Activated naive CD4-positive, alpha-beta T cell treated with anti-CD3 and anti-CD28 coated beads for 36 hours (primary cell): Measurements from ENCODE around the gene WRAP73. TPM values are rescaled to one million over a fixed set of nuclear protein-coding genes. Genes with fewer than 3 reads are reported as not detected.

ENCODE experiments used
- CTCF ChIA-PET: fragments of 350-600 bp; sonication (Branson Sonifier 250); formaldehyde crosslinking; loops from one replicate; lab custom pipeline; 2021; ENCODE audit warnings: antibody characterized with exemption; lab: Charles Lee
- DNase-seq: peaks from one replicate; pipeline ENCODE4 v3.0.0-alpha.2; 2020
- H3K27ac Mint-ChIP-seq: one replicate; pipeline ENCODE4 v1.8.0; 2021; ENCODE audit warnings: mild to moderate bottlenecking, mixed read lengths
- H3K27me3 Mint-ChIP-seq: one replicate; pipeline ENCODE4 v1.8.0; 2021; ENCODE audit warnings: low read depth, mixed read lengths
- H3K36me3 Mint-ChIP-seq: one replicate; pipeline ENCODE4 v1.8.0; 2021; ENCODE audit warnings: low read depth, mixed read lengths
- H3K4me1 Mint-ChIP-seq: one replicate; pipeline ENCODE4 v1.8.0; 2021; ENCODE audit warnings: low read depth, mixed read lengths
- H3K4me3 Mint-ChIP-seq: one replicate; pipeline ENCODE4 v1.8.0; 2021; ENCODE audit warnings: mild to moderate bottlenecking, moderate library complexity, mixed read lengths
- H3K9me3 Mint-ChIP-seq: one replicate; pipeline ENCODE4 v1.8.0; 2021; ENCODE audit warnings: mixed read lengths
- intact Hi-C: fragments of 100-400 bp; cut with micrococcal nuclease; formaldehyde crosslinking; loops from one replicate; pipeline ENCODE4 v1.15.1; 2023
- total RNA-seq, 2 experiments: library from RNA; stranded (reverse); gene quantifications; one replicate each; pipeline ENCODE4 v1.2.3, GENCODE V29; 2021

Gene WRAP73
- total RNA-seq, 2 experiments from 2014 or later = 32.4 to 35.4 TPM

DNA sequence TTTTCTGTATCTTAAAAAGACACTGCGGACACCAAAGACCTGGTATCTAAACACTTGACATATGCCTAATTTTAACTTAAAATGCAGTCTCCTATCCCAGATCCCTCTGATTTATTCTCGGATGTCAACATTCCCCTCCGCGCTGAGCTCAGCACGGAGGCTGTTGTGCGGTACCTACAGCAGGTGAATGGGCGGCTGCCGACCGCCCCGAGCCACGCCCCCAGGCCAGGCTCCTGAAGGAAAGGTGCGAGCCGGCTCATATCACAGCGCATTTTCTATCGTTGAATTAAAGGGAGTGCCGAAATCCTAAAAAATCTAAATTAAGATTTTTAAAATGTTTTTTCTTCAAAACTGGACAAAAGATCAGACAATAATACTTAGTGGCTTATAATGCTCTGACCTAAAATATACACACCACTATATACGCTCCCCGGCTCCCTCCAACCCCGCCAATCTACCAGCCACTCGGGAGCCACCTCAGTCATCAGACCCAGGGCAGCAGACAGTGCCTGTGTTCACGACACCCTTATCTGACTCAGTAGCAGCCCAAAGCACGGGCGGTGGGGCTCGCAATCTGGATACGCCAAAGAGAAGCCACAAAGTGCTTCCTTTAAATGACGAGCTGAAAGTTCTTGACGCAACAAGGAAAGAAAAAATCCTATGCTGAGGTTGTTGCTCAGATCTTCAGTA lies 4.1 kb downstream of the WRAP73 start:
- peaks cover 2% of the 10 kb centered on the region for H3K27me3 Mint-ChIP-seq
- no peak for DNase-seq
- peaks cover 23% of the 10 kb centered on the region for H3K36me3 Mint-ChIP-seq
- H3K4me3 Mint-ChIP-seq = no peak overlapping the region
- H3K4me1 Mint-ChIP-seq = peaks cover 18% of the 10 kb centered on the region
- intact Hi-C loops = no loop called here
- no peak overlapping the region for H3K27ac Mint-ChIP-seq
- no peaks in the 10 kb centered on the region for H3K9me3 Mint-ChIP-seq
- CTCF ChIA-PET = no interaction called here

DNA sequence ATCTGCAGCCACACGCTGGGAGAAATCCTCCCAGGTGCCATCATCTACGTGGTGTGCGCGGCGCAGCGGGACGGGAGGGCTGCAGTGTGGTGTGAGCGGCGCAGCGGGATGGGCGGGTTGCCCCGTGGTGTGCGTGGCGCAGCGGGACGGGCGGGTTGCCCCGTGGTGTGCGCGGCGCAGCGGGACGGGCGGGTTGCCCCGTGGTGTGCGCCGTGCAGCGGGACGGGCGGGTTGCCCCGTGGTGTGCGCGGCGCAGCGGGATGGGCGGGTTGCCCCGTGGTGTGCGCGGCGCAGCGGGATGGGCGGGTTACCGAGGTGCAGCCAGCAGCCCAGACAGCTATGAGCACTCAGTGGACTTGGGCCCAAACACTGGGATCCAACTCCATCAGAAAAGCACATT lies 4.7 kb downstream of the WRAP73 start:
- intact Hi-C loops = no loop called here
- DNase-seq = no peak
- Mint-ChIP-seq H3K27me3 (no peaks in the 10 kb centered on the region), H3K36me3 (peaks cover 23% of the 10 kb centered on the region), H3K4me3 (no peak overlapping the region), H3K27ac (no peak overlapping the region), H3K9me3 (no peaks in the 10 kb centered on the region), H3K4me1 (peaks cover 15% of the 10 kb centered on the region)
- CTCF ChIA-PET = no interaction called here

DNA sequence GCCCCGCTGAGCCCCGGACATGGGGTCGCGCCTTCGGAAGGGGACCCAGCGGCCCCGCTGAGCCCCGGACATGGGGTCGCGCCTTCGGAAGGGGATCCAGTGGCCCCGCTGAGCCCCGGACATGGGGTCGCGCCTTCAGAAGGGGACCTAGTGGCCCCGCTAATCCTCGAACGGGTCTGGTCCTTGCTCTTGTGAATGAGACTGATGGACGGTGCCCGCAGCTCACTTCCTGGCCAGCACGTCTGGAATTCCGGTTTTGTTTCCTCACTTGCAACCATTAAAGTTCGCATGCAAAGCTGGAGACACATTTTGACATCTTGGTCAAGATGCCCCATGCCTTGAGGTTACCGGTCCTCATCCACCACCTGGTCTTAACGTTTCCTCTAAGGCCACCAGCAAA lies 5.6 kb downstream of the WRAP73 start:
- intact Hi-C loops = no loop called here
- DNase-seq = no peak
- H3K4me1 Mint-ChIP-seq = peaks cover 13% of the 10 kb centered on the region
- CTCF ChIA-PET = no interaction called here
- H3K4me3 Mint-ChIP-seq = no peak overlapping the region
- no peak overlapping the region for H3K27ac Mint-ChIP-seq
- H3K9me3 Mint-ChIP-seq = no peaks in the 10 kb centered on the region
- H3K36me3 Mint-ChIP-seq = peaks cover 23% of the 10 kb centered on the region
- H3K27me3 Mint-ChIP-seq = no peaks in the 10 kb centered on the region

DNA sequence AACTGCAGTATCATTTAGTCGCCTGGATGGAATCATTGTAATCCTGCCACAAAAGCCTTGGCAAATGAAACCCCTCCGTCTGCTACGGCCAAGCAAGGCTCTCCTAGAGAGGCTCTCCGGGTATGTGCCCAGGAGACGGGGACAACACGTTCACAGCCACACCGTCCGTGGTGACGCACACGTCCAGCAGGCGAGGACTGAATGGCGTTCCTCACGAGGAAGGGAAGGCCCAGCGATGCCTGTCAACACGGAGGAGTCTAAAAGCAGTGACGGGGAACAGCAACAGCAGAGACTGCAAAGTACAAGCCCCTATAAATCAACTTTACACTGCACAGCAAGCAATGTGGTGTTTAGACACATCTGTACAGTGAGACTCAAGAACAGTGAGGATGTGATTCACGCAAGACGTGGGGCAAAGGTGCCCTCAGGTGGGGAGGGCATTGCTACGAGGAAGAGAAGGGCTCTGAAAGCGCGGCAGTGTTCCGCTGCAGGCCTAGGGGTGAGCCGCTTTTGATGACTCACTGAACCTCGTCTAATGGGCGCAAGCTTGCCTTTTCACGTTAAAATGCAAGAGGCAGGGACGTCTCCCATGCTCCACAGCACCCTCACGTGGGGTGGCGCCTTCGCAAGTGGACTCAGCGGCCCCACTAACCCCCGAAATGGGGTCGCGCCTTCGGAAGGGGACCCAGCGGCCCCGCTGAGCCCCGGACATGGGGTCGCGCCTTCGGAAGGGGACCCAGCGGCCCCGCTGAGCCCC lies 6.8 kb downstream of the WRAP73 start:
- H3K4me3 Mint-ChIP-seq = no peak overlapping the region
- CTCF ChIA-PET = no interaction called here
- intact Hi-C loops = no loop called here
- DNase-seq = no peak
- peaks cover 1% of the 10 kb centered on the region for H3K4me1 Mint-ChIP-seq
- peaks cover 23% of the 10 kb centered on the region for H3K36me3 Mint-ChIP-seq
- no peak overlapping the region for H3K27ac Mint-ChIP-seq
- H3K27me3 Mint-ChIP-seq = no peaks in the 10 kb centered on the region
- H3K9me3 Mint-ChIP-seq = no peaks in the 10 kb centered on the region

DNA sequence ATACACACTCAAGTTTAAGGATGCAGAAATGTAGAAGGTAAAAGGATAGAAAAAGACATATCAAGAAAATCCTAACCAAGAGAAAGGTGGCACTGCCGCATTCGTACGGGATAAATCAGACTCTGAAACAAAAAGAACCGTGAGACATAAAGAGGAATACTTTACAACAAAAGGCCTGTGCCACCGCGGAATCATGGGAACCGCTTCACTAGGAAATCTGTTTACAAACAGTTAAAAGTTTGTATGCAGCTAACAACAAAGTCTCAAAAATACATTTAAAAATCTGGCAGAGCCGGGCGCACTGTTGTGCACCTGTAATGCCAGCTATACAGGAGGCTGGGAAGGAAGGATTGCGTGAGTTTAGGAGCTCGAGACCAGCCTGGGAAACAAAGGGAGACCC lies 8.1 kb downstream of the WRAP73 start:
- Mint-ChIP-seq H3K27me3 (no peaks in the 10 kb centered on the region), H3K36me3 (peaks cover 18% of the 10 kb centered on the region), H3K27ac (no peak overlapping the region), H3K4me3 (no peak overlapping the region), H3K9me3 (no peaks in the 10 kb centered on the region), H3K4me1 (no peaks in the 10 kb centered on the region)
- intact Hi-C loops = no loop called here
- CTCF ChIA-PET = interaction anchor here (0.6 kb wide), 1 partner anchor 1118 kb away, joined by 3 read pairs; no protein-coding TSS in a partner anchor
- no peak for DNase-seq

DNA sequence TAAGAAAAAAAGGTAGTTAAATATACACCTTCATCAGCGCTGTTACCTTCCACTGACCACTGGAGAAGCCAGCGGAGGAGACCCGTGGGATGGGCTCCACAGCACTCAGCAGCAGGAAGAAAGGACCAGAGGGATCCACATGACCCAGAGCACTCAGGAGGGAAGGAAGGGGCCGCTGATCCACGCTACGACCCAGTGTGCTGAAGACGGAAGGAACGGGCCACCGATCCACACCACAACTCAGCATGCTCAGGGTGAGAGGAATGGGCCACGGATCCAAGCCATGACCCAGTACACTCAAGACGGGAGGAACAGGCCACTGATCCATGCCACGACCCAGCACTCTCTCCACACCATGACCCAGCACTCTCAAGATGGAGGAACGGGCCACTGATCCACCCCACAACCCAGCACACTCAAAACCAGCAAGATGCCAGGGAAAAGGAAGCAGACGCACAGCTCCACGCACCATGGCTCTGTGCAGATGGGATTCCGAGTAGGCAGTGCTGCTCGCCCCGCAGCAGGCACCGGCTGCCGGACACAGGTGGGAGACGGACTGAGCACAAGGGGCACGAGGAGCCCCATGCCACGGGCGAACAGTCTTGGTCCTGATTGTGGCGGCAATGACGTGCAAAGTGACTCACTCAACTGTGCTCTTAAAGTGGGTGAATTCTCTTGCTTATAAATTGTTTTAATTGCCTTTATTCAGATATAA lies 8.7 kb downstream of the WRAP73 start:
- no peak for DNase-seq
- Mint-ChIP-seq H3K4me1 (no peaks in the 10 kb centered on the region), H3K27me3 (no peaks in the 10 kb centered on the region), H3K27ac (no peak overlapping the region), H3K4me3 (no peak overlapping the region), H3K36me3 (peaks cover 22% of the 10 kb centered on the region), H3K9me3 (no peaks in the 10 kb centered on the region)
- intact Hi-C loops = no loop called here
- CTCF ChIA-PET = interaction anchor here (0.6 kb wide), 1 partner anchor 1117 kb away, joined by 3 read pairs; no protein-coding TSS in a partner anchor

DNA sequence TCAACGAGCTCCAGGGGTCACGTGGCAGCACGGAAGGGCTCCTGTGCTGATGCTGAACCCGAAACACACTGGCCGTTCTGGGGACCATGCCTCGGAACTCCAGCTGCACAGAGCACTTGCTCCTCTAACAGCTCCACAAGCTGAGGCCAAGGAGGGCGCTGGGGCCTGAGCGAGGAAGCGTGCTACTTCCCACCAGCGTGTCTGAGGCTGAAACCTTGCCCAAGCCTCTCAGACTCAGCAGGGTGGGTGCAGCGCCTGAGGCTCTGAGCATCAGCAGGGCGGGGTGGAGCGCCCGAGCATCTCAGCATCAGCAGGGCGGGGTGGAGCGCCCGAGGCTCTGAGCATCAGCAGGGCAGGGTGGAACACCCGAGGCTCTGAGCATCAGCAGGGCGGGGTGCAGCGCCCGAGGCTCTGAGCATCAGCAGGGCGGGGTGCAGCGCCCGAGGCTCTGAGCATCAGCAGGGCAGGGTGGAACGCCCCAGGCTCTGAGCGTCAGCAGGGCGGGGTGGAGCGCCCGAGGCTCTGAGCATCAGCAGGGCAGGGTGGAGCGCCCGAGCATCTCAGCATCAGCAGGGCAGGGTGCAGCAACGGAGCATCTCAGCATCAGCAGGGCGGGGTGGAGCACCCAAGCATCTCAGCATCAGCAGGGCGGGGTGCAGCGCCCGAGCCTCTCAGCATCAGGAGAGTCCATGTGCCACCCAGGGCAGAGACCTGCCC lies 9.6 kb downstream of the WRAP73 start:
- Mint-ChIP-seq H3K36me3 (peaks cover 20% of the 10 kb centered on the region), H3K27me3 (no peaks in the 10 kb centered on the region), H3K9me3 (no peaks in the 10 kb centered on the region), H3K4me1 (no peaks in the 10 kb centered on the region), H3K4me3 (no peak overlapping the region), H3K27ac (no peak overlapping the region)
- no peak for DNase-seq
- intact Hi-C loops = no loop called here
- CTCF ChIA-PET = no interaction called here

DNA sequence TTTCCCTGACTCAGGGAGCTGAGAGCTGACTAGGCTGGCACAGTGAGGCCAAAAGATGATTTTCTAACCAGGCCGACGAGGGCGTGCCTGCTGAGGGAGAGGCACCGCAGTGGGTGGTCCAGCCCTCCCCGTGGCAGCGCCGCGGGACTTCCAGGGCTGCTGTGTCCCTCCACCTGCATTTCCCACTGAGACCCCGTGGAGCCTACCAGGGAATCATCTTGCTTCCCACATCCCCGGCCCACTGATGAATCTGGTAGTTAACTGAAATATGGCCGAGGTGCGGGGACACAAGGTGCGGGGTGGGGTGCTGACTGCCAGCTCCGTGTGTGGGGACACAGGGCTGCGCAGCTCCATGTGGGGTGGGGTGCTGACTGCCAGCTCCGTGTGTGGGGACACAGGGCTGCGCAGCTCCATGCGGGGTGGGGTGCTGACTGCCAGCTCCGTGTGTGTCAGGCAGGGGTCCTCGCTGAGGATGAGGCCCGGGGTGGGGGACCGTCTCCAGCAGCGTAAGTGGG lies 10.4 kb downstream of the WRAP73 start:
- CTCF ChIA-PET = interaction anchor here (0.6 kb wide), 1 partner anchor 20 kb away, joined by 3 read pairs; no protein-coding TSS in a partner anchor

DNA sequence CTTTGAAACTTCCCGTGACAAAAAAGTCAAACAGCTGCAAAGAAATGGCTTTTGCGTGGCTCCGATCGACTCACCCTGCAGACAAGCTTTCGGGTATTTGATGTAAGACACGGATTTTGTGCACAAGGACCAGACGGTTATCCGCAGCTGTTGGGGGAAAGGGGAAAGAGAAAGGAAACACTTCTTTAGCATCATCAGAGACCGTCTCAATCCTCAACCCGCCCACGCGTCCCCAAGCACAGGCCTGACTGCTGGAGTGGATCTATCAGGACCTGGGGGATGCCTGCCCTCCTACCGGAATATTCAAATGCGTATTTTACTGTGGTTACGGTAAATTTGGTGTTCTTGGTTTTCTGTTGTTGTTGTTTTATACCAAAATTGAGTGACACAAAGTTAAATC lies 11.2 kb downstream of the WRAP73 start:
- CTCF ChIA-PET = no interaction called here

More for the DNA sequence above, 10.4 kb downstream of the WRAP73 start:
- peaks cover 17% of the 10 kb centered on the region for H3K36me3 Mint-ChIP-seq
- H3K9me3 Mint-ChIP-seq = no peaks in the 10 kb centered on the region
- H3K4me3 Mint-ChIP-seq = no peak overlapping the region
- intact Hi-C loops = no loop called here
- no peaks in the 10 kb centered on the region for H3K27me3 Mint-ChIP-seq
- no peak for DNase-seq
- no peak overlapping the region for H3K27ac Mint-ChIP-seq
- H3K4me1 Mint-ChIP-seq = no peaks in the 10 kb centered on the region

DNA sequence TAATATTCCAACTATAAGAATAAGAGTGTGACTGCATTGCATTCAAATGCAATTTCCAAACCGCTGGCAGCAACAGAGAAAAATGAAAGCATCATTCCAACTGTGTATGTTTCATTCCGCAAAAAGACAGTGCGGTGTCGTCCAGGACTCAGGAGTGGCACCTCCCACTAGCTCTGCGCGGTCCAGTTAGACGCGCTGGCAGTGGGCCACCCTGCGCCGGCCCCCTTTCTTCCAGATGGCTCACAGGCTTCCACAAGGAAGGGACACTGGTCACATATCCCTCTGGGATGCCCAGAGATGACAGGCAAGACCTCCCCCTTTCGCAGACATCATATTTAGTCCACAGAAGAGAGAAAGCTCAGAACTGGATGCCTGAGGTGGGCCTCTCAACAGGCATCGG lies 11.9 kb downstream of the WRAP73 start:
- Mint-ChIP-seq H3K27me3 (no peaks in the 10 kb centered on the region), H3K27ac (no peak overlapping the region), H3K9me3 (no peaks in the 10 kb centered on the region), H3K4me3 (no peak overlapping the region), H3K36me3 (peaks cover 15% of the 10 kb centered on the region), H3K4me1 (no peaks in the 10 kb centered on the region)
- DNase-seq = no peak
- CTCF ChIA-PET = no interaction called here
- intact Hi-C loops = no loop called here

More for the DNA sequence above, 11.2 kb downstream of the WRAP73 start:
- intact Hi-C loops = no loop called here
- Mint-ChIP-seq H3K27me3 (no peaks in the 10 kb centered on the region), H3K4me1 (no peaks in the 10 kb centered on the region), H3K36me3 (peaks cover 15% of the 10 kb centered on the region), H3K27ac (no peak overlapping the region), H3K9me3 (no peaks in the 10 kb centered on the region), H3K4me3 (no peak overlapping the region)
- DNase-seq = no peak

DNA sequence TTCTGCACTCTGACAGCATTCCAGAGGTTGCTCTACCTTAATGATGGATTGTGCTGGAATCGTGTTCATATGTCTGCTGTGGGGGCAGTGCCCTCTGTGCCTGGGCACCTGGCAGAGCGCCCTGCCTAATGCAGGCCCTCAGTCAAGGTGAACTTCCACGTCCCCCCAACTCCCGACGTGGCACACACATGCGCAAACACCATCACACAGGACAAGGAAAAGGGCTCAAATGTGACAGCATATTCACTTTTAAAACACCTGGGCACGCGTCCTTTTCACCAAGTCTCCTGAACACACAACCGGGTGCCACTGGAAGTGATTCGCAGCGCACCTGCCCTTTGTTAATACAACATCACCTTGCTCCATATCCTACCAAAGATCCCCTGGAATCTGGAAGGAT lies 13.4 kb downstream of the WRAP73 start:
- Mint-ChIP-seq H3K9me3 (no peaks in the 10 kb centered on the region), H3K4me3 (no peak overlapping the region), H3K27ac (no peak overlapping the region), H3K27me3 (no peaks in the 10 kb centered on the region), H3K36me3 (peaks cover 13% of the 10 kb centered on the region), H3K4me1 (no peaks in the 10 kb centered on the region)
- intact Hi-C loops = no loop called here
- no peak for DNase-seq
- CTCF ChIA-PET = no interaction called here

DNA sequence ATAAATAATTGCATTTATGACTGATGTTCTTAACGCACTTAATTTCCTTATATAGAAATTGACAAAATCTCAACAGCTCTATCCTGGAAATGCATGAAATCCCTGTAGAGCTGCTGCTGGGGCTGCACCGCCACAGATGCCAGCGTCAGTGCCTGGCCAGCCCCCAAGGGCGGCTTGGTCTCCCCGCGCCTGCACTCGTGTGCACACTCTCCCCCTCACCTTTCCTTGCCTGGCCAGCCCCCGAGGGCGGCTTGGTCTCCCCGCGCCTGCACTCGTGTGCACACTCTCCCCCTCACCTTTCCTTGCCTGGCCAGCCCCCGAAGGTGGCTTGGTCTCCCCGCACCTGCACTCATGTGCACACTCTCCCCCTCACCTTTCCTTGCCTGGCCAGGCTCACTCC lies 13.8 kb downstream of the WRAP73 start:
- CTCF ChIA-PET = interaction anchor here (0.6 kb wide), 1 partner anchor 10 kb away, joined by 3 read pairs; no protein-coding TSS in a partner anchor
- no peaks in the 10 kb centered on the region for H3K27me3 Mint-ChIP-seq
- no peak overlapping the region for H3K4me3 Mint-ChIP-seq
- DNase-seq = no peak
- intact Hi-C loops = no loop called here
- no peak overlapping the region for H3K27ac Mint-ChIP-seq
- H3K36me3 Mint-ChIP-seq = peaks cover 13% of the 10 kb centered on the region
- H3K4me1 Mint-ChIP-seq = no peaks in the 10 kb centered on the region
- no peaks in the 10 kb centered on the region for H3K9me3 Mint-ChIP-seq
